Mucosa of descending colon (tissue), 3 donors: ENCODE data around the gene CYSTM1. TPM values are rescaled to one million over a fixed set of nuclear protein-coding genes. Genes with fewer than 3 reads are reported as not detected.
"Not testable (repeated sequence)": the region's sequence is repeated elsewhere in the genome, so short reads cannot be mapped to it uniquely, and the experiment has no call there.

ENCODE experiments used
- ATAC-seq: fragments of 200-7000 bp; cut with Tn5 transposase; one replicate; pipeline ENCODE4 v1.9.1; 2020; ENCODE audit warnings: mild to moderate bottlenecking, moderate library complexity
- DNase-seq, 3 donors: peaks; one replicate each; pipeline ENCODE4 v3.0.0-alpha.2; 2020
- H3K36me3 ChIP-seq: fragments of 200-600 bp; one replicate; pipeline ENCODE4 v1.8.0; 2021; ENCODE audit warnings: low read depth, mild to moderate bottlenecking
- H3K4me1 ChIP-seq: fragments of 200-600 bp; one replicate; pipeline ENCODE4 v1.8.0; 2021; ENCODE audit warnings: low read depth, mild to moderate bottlenecking
- H3K4me3 ChIP-seq: fragments of 200-600 bp; one replicate; pipeline ENCODE4 v1.8.0; 2021; ENCODE audit warnings: mild to moderate bottlenecking
- H3K9me3 ChIP-seq: fragments of 200-600 bp; one replicate; pipeline ENCODE4 v1.8.0; 2021; ENCODE audit warnings: mild to moderate bottlenecking
- CTCF ChIP-seq: fragments of 200-600 bp; IDR thresholded peaks from one replicate; pipeline ENCODE4 v1.8.0; 2022; ENCODE audit warnings: antibody characterized with exemption, mild to moderate bottlenecking
- intact Hi-C, 2 donors: fragments of 100-400 bp; cut with DNase I in 1 of 2; cut with micrococcal nuclease in 1 of 2; formaldehyde crosslinking; loops; one replicate each; pipeline versions ENCODE4 v1.11.0 to v1.11.1; 2022; cut with DNase I, micrococcal nuclease
- total RNA-seq, 3 donors: library from RNA; stranded (reverse); fragmentation: NEBNext Ultra II Directional in 2 of 3; extraction: Animal tissue kit (Norgen Biotek cat#: 25700) in 2 of 3; gene quantifications; one replicate each; pipeline versions ENCODE4 v1.2.1 to v1.2.4, GENCODE V29; 2021 to 2023
- donor health status: DM: no; HTN: no; CAD: no; lungs with moderate emphysema.
- donor health status: DM: no; HTN: no; CAD: no.
- donor health status: DM: no; HTN: yes; CAD: no.

CYSTM1 gene
- total RNA-seq, 3 donors from 2014 or later = 76.3 to 175 (median 136) TPM

- no peak for DNase-seq
- Histone ChIP-seq H3K4me3 (no peak overlapping the region), H3K4me1 (peaks cover 3% of the 10 kb centered on the region), H3K36me3 (no peaks in the 10 kb centered on the region), H3K9me3 (no peaks in the 10 kb centered on the region)
- no peak for TF ChIP-seq CTCF
- intact Hi-C loops = loop anchor here in 1 of 2 donors (5.0 to 10.0 kb wide), 2 partner anchors 82 to 369 kb away; no protein-coding TSS in a partner anchor
- ATAC-seq = no peak
These were observed 21.1 kb upstream of the CYSTM1 start for GRCh38 chr5:140153905-140154304.

DNA sequence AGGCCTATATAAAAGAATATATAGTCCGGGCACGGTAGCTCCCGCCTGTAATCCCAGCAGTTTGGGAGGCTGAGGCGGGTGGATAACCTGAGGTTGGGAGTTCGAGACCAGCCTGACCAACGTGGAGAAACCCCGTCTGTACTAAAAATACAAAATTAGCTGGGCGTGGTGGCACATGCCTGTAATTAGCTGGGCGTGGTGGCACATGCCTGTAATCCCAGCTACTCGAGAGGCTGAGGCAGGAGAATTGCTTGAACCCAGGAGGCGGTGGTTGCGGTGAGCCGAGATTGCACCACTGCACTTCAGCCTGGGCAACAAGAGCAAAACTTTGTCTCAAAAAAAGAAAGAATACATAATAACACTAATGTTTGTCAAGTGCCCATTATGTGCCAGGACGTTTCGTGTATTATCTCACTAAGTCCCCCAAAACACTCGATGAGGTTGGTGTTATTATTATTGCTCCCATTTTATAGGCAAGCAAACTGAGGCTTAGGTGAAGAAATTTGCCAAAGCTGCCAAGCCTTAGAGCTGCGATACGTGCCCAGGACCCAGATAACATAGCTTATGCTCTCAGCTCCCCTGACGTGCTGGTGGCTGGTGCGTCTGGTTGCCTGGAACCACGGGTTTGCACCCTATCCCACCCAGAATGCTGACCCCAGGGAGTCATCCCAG lies 20.1 kb upstream of the CYSTM1 start:
- not testable (repeated sequence) for H3K9me3 ChIP-seq, ATAC-seq, DNase-seq, H3K4me3 ChIP-seq, H3K4me1 ChIP-seq, H3K36me3 ChIP-seq
- intact Hi-C loops = loop anchor here (5.0 to 10.0 kb wide), 2 partner anchors 83 to 370 kb away; no protein-coding TSS in a partner anchor

- peak; percentile 99 for ATAC-seq
- intact Hi-C loops = loop anchor here (5.0 to 10.0 kb wide), 2 partner anchors 85 to 372 kb away; no protein-coding TSS in a partner anchor
- no peaks in the 10 kb centered on the region for H3K9me3 ChIP-seq
These were observed 17.8 kb upstream of the CYSTM1 start for GRCh38 chr5:140157032-140157781.

DNA sequence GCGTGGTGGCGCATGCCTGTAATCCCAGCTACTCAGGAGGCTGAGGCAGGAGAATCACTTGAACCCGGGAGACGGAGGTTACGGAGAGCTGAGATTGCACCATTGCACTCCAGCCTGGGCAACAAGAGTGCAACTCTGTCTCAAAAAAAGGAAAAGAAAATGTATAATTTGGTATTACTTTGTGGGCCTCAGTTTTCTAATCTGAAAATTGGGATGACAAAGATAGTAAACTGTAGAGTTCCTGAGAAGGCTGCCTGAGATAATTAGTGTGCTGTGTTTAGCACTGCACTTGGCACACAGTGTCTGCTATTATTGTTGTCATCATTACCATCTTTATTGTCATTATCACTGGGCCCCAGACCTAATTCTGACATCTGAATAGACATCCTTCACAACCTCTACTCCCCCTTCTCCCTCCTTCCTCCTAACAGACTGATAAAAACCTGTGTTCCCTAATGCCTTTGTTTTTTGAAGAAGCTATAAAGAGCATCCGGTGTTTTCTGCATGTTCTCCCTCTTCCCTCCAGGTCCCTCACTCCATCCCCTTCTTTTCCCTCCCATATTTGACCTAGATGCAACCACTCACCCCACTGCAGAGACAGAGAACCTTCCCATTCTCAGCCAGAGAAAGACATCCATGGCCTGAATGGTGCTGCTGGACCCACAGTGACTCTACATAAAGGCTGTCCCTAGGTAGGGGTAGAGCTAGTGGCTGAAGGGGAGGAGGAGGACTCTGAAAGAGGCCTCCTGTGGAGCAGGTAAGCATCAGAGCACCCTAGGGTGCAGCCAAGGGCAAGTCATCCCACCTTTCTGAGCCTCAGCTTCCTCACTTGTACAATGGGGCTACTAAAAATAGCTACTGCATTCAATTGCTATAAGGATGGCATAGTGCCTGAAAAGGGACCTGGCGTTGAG lies 15.7 kb upstream of the CYSTM1 start:
- Histone ChIP-seq H3K9me3 (no peaks in the 10 kb centered on the region), H3K36me3 (no peaks in the 10 kb centered on the region), H3K4me1 (peaks cover 3% of the 10 kb centered on the region), H3K4me3 (no peak overlapping the region)
- no peak for DNase-seq
- ATAC-seq = no peak
- intact Hi-C loops = loop anchor here (5.0 to 10.0 kb wide), 2 partner anchors 87 to 374 kb away; no protein-coding TSS in a partner anchor
- no peak for TF ChIP-seq CTCF

More at GRCh38 chr5:140157032-140157781, 17.8 kb upstream of the CYSTM1 start:
- TF ChIP-seq CTCF = peak; percentile 66
- Histone ChIP-seq H3K4me1 (peaks cover 3% of the 10 kb centered on the region), H3K4me3 (no peak overlapping the region), H3K36me3 (no peaks in the 10 kb centered on the region)
- peak; percentile 88 to 95 (median 93) for DNase-seq

- no peak for TF ChIP-seq CTCF
- Histone ChIP-seq H3K36me3 (no peaks in the 10 kb centered on the region), H3K4me3 (no peak overlapping the region), H3K4me1 (peaks cover 20% of the 10 kb centered on the region), H3K9me3 (no peaks in the 10 kb centered on the region)
- intact Hi-C loops = no loop called here
- no peak for ATAC-seq
- DNase-seq = no peak
These were observed 12.7 kb upstream of the CYSTM1 start for GRCh38 chr5:140162275-140162674.
